Measurements from ENCODE around the gene HBA1. TPM values are rescaled to one million over a fixed set of nuclear protein-coding genes. Genes with fewer than 3 reads are reported as not detected.
"Not testable (repeated sequence)": the region's sequence is repeated elsewhere in the genome, so short reads cannot be mapped to it uniquely, and the experiment has no call there.

Gene HBA1
- polyA plus RNA-seq, 12 donors, result 512 to 13,335 (median 2,461) TPM

DNA sequence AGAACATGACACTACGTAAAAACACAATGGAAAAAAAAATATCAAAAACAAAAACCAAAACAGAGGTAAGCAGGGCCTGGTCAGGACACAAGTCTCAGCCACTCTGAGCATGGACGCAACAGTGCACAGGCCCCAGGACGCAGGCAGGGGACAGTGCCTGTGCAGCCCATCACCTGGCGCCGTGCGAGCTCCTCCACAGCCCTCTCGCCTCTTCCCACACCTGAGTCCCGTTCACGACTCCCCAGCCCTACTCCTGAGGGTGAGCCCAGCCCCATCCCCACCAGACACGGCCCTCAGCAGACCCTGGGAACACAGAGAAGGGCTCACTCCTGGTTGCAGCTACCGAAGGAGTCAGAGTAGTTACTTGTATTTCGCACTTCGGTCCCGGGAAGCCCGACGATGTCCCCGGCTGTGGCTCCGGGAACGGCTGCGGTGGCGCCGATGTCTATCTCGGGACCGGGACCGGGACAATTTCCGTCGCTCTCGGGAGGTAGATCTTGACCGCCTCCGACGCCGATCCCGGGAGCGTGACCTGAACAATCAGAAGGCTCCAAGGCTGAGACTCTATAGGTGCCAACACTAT lies 13.2 kb downstream of the HBA1 start:
- no peak for DNase-seq

DNA sequence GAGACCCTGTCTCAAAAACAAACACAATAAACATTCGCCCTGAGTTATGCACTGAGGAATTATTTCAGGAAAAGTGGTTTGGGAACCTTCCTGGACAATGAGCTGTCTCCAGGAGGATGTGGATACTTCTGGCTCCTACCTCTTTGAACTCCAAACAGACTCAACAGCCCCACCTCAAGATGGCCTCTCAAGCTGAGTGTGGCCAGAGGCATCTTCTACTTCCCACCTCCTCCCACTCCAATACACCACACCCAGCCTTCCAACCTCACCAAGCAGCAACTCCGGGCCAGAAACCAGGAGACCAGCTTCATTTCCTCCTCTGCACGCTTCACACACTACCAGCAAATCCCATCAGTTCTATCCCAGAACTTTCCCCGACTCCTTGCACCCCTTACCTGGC lies 15.4 kb downstream of the HBA1 start:
- DNase-seq, result no peak

DNA sequence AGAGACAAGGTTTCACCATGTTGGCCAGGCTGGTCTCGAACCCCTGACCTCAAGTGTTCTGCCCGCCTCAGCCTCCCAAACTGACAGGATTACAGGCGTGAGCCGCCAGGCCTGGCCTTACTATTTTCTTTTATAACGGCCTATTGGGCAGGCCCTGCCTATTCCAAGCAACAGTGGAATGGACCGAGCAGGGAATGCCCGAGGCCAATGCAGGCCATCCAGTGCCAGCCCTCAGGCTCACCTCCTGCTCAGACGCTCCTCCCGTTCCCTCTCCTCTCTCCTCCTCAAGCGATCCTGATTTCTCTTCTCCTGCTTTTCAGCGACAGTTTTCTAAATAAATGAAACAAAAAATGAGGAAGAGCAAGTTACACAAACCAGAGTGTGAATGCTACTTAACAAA lies 16.2 kb downstream of the HBA1 start:
- DNase-seq, result no peak

DNA sequence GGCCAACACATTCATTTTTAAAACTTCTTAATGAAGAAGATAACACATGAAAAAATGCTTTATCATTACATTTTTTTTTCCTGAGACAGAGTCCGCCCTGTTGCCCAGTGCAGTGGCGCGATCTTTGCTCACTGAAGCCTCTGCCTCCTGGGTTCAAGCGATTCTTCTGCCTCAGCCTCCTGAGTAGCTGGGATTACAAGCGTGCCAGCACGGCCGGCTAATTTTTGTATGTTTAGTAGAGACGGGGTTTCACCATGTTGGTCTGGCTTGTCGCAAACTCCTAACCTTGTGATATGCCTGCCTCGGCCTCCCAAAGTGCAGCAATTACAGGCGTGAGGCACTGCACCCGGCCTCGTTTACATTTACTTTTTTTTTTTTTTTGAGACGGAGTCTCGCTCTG lies 17.0 kb downstream of the HBA1 start:
- DNase-seq, result no peak

DNA sequence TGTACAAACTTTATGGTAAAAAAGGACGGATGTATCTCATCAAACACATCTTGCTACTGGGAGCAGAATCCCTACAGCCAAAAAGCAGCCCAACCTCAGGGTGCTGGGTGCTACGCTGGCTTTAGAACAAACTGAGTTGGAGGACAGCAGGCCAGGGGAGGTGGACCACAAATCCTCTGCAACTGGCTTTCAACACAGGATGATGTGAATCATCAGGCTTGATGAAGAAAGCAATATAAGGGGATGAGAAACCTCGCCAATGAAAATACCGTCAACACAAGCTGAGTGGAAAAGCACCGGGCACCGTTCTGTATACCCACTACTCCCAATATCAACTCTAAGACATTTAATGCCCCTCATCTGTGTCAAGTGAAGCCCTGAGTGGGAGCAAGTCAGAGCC lies 18.0 kb downstream of the HBA1 start:
- no peak for DNase-seq

DNA sequence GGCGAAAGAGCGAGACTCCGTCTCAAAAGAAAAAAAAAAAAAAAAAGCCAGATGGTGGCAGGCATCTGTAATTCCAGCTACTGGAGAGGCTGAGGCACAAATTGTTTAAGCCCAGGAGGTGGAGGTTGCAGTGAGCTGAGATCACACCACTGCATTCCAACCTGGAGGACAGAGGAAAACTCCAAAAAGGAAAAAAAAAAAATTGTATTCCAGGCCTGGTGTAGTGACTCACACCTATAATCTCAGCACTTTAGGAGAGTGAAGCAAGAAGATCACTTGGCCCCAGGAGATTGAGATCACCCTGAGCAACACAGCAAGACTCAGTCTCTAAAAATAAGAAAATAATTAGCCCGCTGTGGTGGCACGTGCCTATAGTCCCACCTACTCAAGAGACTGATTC lies 23.9 kb downstream of the HBA1 start:
- DNase-seq, result no peak

DNA sequence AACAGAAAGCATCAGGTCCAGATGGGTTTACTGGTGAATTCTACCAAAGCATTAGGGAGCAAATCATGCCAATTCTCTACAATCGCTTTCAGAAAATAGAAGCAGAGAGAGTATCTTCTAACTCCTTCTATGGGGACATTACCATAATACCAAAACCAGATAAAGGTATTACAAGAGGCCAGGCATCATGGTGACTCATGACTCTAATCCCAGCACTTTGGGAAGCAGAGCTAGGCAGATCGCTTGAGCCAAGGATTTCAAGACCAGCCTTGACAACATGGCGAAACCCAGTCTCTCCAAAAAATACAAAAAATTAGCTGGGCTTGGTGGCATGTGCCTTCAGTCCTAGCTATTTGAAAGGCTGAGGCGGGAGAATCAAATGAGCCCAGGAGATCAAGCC lies 26.8 kb downstream of the HBA1 start:
- DNase-seq, result no peak

DNA sequence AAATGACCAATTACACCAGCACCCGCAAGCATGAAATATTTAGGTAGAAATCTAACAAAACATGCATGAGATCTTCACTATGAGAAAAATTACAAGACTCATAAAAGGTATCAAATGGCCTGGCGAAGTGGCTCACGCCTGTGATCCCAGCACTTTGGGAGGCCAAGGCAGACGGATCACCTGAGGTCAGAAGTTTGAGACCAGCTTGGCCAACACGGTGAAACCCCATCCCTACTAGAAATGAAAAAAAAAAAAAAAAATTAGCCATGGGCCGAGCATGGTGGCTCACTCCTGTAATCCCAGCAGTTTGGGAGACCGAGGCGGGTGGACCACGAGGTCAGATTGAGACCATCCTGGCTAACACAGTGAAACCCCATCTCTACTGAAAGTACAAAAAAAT lies 27.6 kb downstream of the HBA1 start:
- DNase-seq, result not testable (repeated sequence)

DNA sequence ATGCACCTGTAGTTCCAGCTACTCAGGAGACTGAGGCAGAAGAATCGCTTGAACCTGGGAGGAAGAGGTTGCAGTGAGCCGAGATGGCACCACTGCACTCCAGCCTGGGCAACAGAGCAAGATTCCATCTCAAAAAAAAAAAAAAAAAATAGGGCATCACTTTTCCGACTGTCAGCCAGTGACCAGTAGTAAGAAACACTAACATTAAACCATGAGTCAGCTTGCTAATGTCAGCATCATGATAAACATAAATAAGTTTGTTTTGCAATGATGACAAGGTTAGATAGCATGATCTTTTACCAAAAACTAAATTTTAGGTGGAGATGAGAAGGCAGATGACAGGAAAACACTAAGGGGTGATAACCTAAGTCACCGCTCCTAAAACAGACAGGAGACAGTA lies 32.9 kb downstream of the HBA1 start:
- not testable (repeated sequence) for DNase-seq

DNA sequence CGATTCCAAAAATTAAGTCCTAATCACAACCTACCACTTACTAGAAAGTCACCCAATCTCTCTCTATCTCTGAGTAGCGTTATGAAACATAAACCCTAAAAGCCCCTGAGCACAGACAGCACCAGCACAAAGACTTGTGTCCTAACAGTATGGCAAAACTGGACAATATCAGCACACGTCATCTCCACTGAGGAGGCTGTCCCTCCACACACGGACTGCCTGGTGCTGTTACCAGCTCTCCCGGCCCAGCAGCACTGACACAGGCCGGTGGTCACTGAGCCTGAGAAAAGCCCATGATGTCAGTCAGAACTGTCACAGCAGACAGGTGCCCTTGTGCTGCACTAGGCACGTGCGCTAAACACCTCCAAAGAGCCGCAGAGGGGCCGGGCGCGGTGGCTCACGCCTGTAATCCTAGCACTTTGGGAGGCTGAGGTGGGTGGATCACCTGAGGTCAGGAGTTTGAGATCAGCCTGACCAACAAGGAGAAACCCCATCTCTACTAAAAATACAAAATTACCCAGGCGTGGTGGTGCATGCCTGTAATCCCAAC lies 35.2 kb downstream of the HBA1 start:
- DNase-seq, result not testable (repeated sequence)

DNA sequence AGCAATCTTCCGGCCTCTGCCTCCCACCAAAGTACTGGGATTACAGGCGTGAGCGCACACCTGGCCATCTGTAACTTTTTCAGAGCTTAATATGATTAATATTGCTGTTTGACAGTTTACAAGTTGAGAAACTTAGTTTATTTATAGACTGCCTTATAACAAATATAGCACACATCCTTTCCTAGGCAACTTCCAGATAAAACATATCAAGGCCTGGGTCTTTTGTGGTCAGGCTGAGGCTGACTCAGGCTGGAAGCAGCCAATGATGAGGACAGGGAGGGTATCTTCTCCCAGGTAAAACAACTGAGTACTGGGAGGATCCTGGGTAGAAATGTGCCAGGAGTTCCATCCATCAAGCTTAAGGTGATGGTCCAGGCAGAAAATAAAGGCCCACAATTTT lies 36.5 kb downstream of the HBA1 start:
- DNase-seq, result no peak

DNA sequence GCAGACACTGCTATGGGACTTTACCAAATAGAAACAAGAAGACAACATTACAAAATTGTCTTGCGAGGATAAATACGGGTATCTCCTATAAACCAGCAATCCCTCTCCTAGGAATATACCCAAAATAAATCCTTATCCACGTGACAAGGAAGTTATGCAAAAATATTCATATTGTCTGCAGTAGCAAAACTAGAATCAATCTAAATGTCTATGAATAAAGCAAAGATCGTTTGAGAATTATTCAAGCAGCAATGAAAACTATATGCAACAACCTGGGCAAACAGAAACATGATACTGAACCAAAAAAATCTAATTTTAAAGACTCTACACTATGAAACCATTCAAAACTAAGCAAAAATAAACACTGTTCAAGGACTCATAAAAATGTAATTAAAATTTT lies 43.5 kb downstream of the HBA1 start:
- no peak for DNase-seq

Other genes starting within 250 kb of the HBA1 start
- 10 to 100 TPM in 1 of 12 donors, 1 to 10 TPM in 10, not detected in 1; 6.0 to 13.5 (median 7.8) TPM for gene POLR3K, start 123.1 kb upstream of the HBA1 start, polyA plus RNA-seq (ENCODE audit: insufficient read length in 12 of 12)
- gene SNRNP25, start 122.9 kb upstream of the HBA1 start, polyA plus RNA-seq (ENCODE audit: insufficient read length in 12 of 12), result 10 to 100 TPM in 11 of 12 donors, not detected in 1; 19.6 to 39.7 (median 23.7) TPM
- gene RHBDF1, start 104.0 kb upstream of the HBA1 start, polyA plus RNA-seq (ENCODE audit: insufficient read length in 12 of 12), result 10 to 100 TPM in 11 of 12 donors, not detected in 1; 31.2 to 66.9 (median 42.5) TPM
- 10 to 100 TPM in 11 of 12 donors, not detected in 1; 16.8 to 38.1 (median 24.6) TPM for gene MPG, start 98.5 kb upstream of the HBA1 start, polyA plus RNA-seq (ENCODE audit: insufficient read length in 12 of 12)
- gene NPRL3, start 38.0 kb upstream of the HBA1 start, polyA plus RNA-seq (ENCODE audit: insufficient read length in 12 of 12), result 10 to 100 TPM in 11 of 12 donors, not detected in 1; 22.2 to 38.6 (median 24.9) TPM
- gene HBZ, start 24.0 kb upstream of the HBA1 start, polyA plus RNA-seq (ENCODE audit: insufficient read length in 12 of 12), result 10 to 100 TPM in 2 of 12 donors, 1 to 10 TPM in 7, under 1 TPM in 1, not detected in 2; 0.39 to 18.1 (median 2.9) TPM
- gene HBM, start 10.7 kb upstream of the HBA1 start, polyA plus RNA-seq (ENCODE audit: insufficient read length in 12 of 12), result 10 to 100 TPM in 4 of 12 donors, 1 to 10 TPM in 6, not detected in 2; 1.5 to 22.3 (median 6.9) TPM
- gene HBA2, start 3.8 kb upstream of the HBA1 start, polyA plus RNA-seq (ENCODE audit: insufficient read length in 12 of 12), result over 10,000 TPM in 1 of 12 donors, 1,000 to 10,000 TPM in 9, 100 to 1,000 TPM in 1, not detected in 1; 758 to 11,097 (median 3,094) TPM
- 1 to 10 TPM in 3 of 12 donors, under 1 TPM in 7, not detected in 2; 0.35 to 5.6 (median 0.67) TPM for gene HBQ1, start 3.8 kb downstream of the HBA1 start, polyA plus RNA-seq (ENCODE audit: insufficient read length in 12 of 12)
- gene LUC7L, start 52.8 kb downstream of the HBA1 start, polyA plus RNA-seq (ENCODE audit: insufficient read length in 12 of 12), result 100 to 1,000 TPM in 2 of 12 donors, 10 to 100 TPM in 9, not detected in 1; 52.4 to 116 (median 67.1) TPM
- 10 to 100 TPM in 11 of 12 donors, not detected in 1; 26.7 to 74.6 (median 38.5) TPM for gene FAM234A, start 58.1 kb downstream of the HBA1 start, polyA plus RNA-seq (ENCODE audit: insufficient read length in 12 of 12)
- 1 to 10 TPM in 8 of 12 donors, under 1 TPM in 3, not detected in 1; 0.59 to 9.0 (median 1.2) TPM for gene RGS11, start 99.3 kb downstream of the HBA1 start, polyA plus RNA-seq (ENCODE audit: insufficient read length in 12 of 12)
- 1 to 10 TPM in 3 of 12 donors, under 1 TPM in 6, not detected in 3; 0.53 to 2.4 (median 0.93) TPM for gene ARHGDIG, start 103.9 kb downstream of the HBA1 start, polyA plus RNA-seq (ENCODE audit: insufficient read length in 12 of 12)
- gene PDIA2, start 106.5 kb downstream of the HBA1 start, polyA plus RNA-seq (ENCODE audit: insufficient read length in 12 of 12), result 1 to 10 TPM in 4 of 12 donors, under 1 TPM in 6, not detected in 2; 0.27 to 2.4 (median 0.75) TPM
- 10 to 100 TPM in 7 of 12 donors, 1 to 10 TPM in 4, not detected in 1; 8.1 to 21.7 (median 10.7) TPM for gene AXIN1, start 176.0 kb downstream of the HBA1 start, polyA plus RNA-seq (ENCODE audit: insufficient read length in 12 of 12)
- gene MRPL28, start 193.9 kb downstream of the HBA1 start, polyA plus RNA-seq (ENCODE audit: insufficient read length in 12 of 12), result 10 to 100 TPM in 11 of 12 donors, not detected in 1; 31.5 to 51.3 (median 36.6) TPM
- gene PGAP6, start 205.3 kb downstream of the HBA1 start, polyA plus RNA-seq (ENCODE audit: insufficient read length in 12 of 12), result 10 to 100 TPM in 11 of 12 donors, not detected in 1; 18.0 to 38.6 (median 23.1) TPM
- gene NME4, start 220.5 kb downstream of the HBA1 start, polyA plus RNA-seq (ENCODE audit: insufficient read length in 12 of 12), result 100 to 1,000 TPM in 2 of 12 donors, 10 to 100 TPM in 9, not detected in 1; 50.6 to 158 (median 70.1) TPM
- gene DECR2, start 225.2 kb downstream of the HBA1 start, polyA plus RNA-seq (ENCODE audit: insufficient read length in 12 of 12), result 10 to 100 TPM in 6 of 12 donors, 1 to 10 TPM in 5, not detected in 1; 7.7 to 26.3 (median 11.0) TPM
- gene RAB11FIP3, start 249.0 kb downstream of the HBA1 start, polyA plus RNA-seq (ENCODE audit: insufficient read length in 12 of 12), result 10 to 100 TPM in 11 of 12 donors, not detected in 1; 20.7 to 47.1 (median 27.6) TPM

All from muscle of arm (tissue), 12 donors.